ENCODE measurements around the gene UBQLN1. TPM values are rescaled to one million over a fixed set of nuclear protein-coding genes. Genes with fewer than 3 reads are reported as not detected.
"Not testable (repeated sequence)": the region's sequence is repeated elsewhere in the genome, so short reads cannot be mapped to it uniquely, and the experiment has no call there.

UBQLN1 gene
- total RNA-seq, 2 donors from 2014 or later = 134 to 152 TPM

DNA sequence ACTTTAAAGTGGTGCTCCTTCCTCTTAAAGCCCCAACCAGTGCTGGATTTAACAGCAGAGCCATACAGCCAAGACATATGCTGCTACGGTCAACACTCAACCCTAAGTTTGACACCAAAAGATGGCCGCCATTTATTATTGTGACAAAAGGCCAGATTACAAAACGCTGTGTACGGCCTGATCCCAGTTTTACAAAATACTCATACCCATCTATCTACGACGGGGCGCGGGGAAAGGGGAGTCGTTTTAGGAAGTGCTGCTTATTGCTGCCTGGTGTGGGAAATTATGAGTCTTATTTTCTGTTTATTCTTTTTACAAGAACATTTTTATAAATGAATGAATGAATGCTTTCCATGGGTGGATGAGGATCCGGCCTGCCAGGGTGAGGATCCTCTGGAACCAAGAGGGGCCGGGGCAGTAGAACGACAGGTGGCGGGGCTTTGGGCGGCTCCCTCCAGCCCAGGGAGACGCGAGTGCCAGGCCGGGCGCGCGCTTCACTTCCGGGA, 85.3 kb downstream of the UBQLN1 start:
- Mint-ChIP-seq H3K27me3 (no peaks in the 10 kb centered on the region), H3K4me3 (peak overlapping the region; percentile 93), H3K4me1 (peaks cover 29% of the 10 kb centered on the region), H3K27ac (peak overlapping the region; percentile 93), H3K36me3 (ENCODE audit: low read depth) (no peaks in the 10 kb centered on the region)
- H3K9me3 ChIP-seq (ENCODE audit: control insufficient read depth, low read length, poor library complexity, severe bottlenecking) = no peaks in the 10 kb centered on the region
- peak; percentile 64 for ATAC-seq
- no peak for DNase-seq

DNA sequence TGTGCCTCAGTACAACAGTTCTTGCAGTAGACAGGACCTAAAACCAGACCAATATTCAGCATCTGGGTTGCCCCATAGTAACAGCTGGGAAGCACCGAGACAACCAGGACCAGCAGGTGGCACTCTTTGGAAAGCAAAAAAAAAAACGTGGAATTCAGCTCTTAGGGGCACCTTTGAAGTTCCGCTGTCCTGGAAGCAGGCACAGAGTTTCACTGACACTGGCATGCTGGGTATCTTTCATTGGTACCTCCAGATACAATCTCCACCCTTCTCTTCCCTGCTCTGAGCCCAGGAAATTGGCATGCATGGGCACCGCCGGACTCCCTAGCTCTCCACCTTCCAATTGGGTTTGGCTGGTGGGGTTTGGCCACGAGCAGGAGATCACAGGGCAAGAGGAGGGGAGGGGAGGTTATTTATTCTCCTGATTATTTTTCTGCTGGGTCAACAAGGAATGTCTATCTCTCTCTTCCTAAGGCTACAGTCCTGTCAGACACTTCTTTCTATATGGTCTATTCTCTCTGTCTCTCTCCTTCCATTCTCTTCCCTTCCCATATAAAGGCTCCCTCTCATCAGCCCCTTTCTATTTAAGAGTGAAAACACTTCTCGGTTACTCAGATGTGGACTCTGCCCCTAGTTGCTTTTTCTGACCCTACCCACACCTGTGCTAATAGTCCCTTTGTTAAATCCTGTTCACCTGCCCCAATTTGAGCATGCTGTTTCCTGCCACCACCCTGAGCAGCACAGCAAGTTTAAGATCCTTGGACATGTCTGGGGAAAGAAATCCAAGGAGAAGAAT, 86.7 kb downstream of the UBQLN1 start:
- no peaks in the 10 kb centered on the region for H3K36me3 Mint-ChIP-seq (ENCODE audit: low read depth)
- no peaks in the 10 kb centered on the region for H3K9me3 ChIP-seq (ENCODE audit: control insufficient read depth, low read length, poor library complexity, severe bottlenecking)
- peaks cover 27% of the 10 kb centered on the region for H3K4me1 Mint-ChIP-seq
- H3K27ac Mint-ChIP-seq = no peak overlapping the region
- peak overlapping the region; percentile 61 for H3K4me3 Mint-ChIP-seq
- ATAC-seq (peak; percentile 15), DNase-seq (peak in 2 of 3 donors; percentile 14 to 33)
- no peaks in the 10 kb centered on the region for H3K27me3 Mint-ChIP-seq

- peaks cover 6% of the 10 kb centered on the region for H3K27me3 Mint-ChIP-seq
- no peaks in the 10 kb centered on the region for H3K9me3 ChIP-seq (ENCODE audit: control insufficient read depth, low read length, poor library complexity, severe bottlenecking)
- ATAC-seq (no peak), DNase-seq (no peak)
- H3K4me1 Mint-ChIP-seq = peaks cover 7% of the 10 kb centered on the region
- H3K4me3 Mint-ChIP-seq = no peak overlapping the region
- H3K36me3 Mint-ChIP-seq (ENCODE audit: low read depth) = no peaks in the 10 kb centered on the region
- H3K27ac Mint-ChIP-seq = no peak overlapping the region
Observed at GRCh38 chr9:83617299-83617698, 90.5 kb downstream of the UBQLN1 start.

GRCh38 chr9:83613298-83613697, 94.5 kb downstream of the UBQLN1 start:
- ATAC-seq; DNase-seq; H3K4me1 Mint-ChIP-seq; H3K9me3 ChIP-seq (ENCODE audit: control insufficient read depth, low read length, poor library complexity, severe bottlenecking); H3K36me3 Mint-ChIP-seq (ENCODE audit: low read depth); H3K27ac Mint-ChIP-seq; H3K4me3 Mint-ChIP-seq: not testable (repeated sequence)
- peaks cover 16% of the 10 kb centered on the region for H3K27me3 Mint-ChIP-seq

Other genes with a start within 250 kb of the UBQLN1 start
- 10 to 100 TPM in 1 of 2 donors, 1 to 10 TPM in 1; 1.4 to 18.9 TPM for gene FRMD3, start 169.6 kb downstream of the UBQLN1 start, total RNA-seq
- 10 to 100 TPM in 1 of 2 donors, 1 to 10 TPM in 1; 5.0 to 10.3 TPM for gene IDNK, start 84.8 kb downstream of the UBQLN1 start, total RNA-seq
- 1 to 10 TPM; 5.9 to 7.9 TPM for gene GKAP1, start 109.8 kb upstream of the UBQLN1 start, total RNA-seq
- gene KIF27, start 213.5 kb upstream of the UBQLN1 start, total RNA-seq = 1 to 10 TPM; 4.9 to 7.2 TPM

Data from T-helper 17 cell (primary cell).